Breast epithelium (tissue), 3 donors: ENCODE data around the gene FZD8.

Experiments
- POLR2A ChIP-seq: fragments of 450-650 bp; IDR thresholded peaks from one replicate; pipeline ENCODE4 v1.6.1; 2016; ENCODE audit warnings: antibody characterized with exemption, mild to moderate bottlenecking, moderate library complexity
- POLR2AphosphoS5 ChIP-seq, 3 donors: sonication (generic); formaldehyde crosslinking; IDR thresholded peaks; one replicate each; pipeline ENCODE4 v1.6.1; 2017; ENCODE audit warnings: antibody characterized with exemption in 3 of 3
- TF ChIP-seq, protein P1 (sequence below), 3 donors: fragments of 450-650 bp; IDR thresholded peaks; one replicate each; pipeline ENCODE4 v1.5.1; 2016 to 2017; ENCODE audit warnings: antibody characterized with exemption in 3 of 3, mild to moderate bottlenecking in 3 of 3, moderate library complexity in 3 of 3

DNA sequence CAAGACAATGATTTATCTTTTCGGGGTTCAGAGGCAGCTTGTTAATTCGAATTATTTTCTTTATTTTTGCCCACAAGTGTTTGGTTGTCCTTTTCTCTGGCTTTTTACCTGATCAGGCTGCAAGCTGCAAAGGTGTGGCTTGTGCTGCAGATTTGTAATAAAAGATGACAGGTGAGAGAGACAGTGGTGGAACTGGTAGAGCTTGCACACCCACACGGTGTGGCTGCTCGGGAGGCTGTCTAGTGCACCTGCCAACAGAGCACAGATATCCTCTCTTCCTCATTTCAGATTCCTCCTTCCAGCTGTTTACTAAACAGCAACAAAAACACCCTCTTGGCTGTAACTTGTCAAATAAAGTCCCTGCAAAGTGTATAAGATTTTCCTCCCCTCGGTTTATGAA, 27.8 kb downstream of the FZD8 start:
- TF ChIP-seq, protein P1, sequence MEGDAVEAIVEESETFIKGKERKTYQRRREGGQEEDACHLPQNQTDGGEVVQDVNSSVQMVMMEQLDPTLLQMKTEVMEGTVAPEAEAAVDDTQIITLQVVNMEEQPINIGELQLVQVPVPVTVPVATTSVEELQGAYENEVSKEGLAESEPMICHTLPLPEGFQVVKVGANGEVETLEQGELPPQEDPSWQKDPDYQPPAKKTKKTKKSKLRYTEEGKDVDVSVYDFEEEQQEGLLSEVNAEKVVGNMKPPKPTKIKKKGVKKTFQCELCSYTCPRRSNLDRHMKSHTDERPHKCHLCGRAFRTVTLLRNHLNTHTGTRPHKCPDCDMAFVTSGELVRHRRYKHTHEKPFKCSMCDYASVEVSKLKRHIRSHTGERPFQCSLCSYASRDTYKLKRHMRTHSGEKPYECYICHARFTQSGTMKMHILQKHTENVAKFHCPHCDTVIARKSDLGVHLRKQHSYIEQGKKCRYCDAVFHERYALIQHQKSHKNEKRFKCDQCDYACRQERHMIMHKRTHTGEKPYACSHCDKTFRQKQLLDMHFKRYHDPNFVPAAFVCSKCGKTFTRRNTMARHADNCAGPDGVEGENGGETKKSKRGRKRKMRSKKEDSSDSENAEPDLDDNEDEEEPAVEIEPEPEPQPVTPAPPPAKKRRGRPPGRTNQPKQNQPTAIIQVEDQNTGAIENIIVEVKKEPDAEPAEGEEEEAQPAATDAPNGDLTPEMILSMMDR (IDR thresholded peaks at IDR 0.05): no peak
- no peak for TF ChIP-seq POLR2AphosphoS5 (IDR thresholded peaks at IDR 0.05)
- TF ChIP-seq POLR2A: no peak
